DOHH2 (cell line): ENCODE results near the gene INPP4A.

ENCODE experiments used
- H3F3A ChIP-seq: fragments of 200-600 bp; sonication (generic), shearing (Covaris generic); 2 replicates; pipeline ENCODE4 v1.6.0; 2016; ENCODE audit warnings: antibody characterized with exemption, mild to moderate bottlenecking; ENCODE audit not compliant: control insufficient read depth, insufficient read depth
- H3K27ac ChIP-seq: fragments of 200-600 bp; sonication (generic); 2 replicates; pipeline ENCODE4 v1.5.1; 2014; ENCODE audit warnings: low read depth, mild to moderate bottlenecking, low read length, moderate library complexity
- H3K27me3 ChIP-seq: fragments of 200-600 bp; sonication (generic); 2 replicates; pipeline ENCODE4 v1.6.1; 2014; ENCODE audit warnings: mild to moderate bottlenecking, low read length, mixed read lengths; ENCODE audit not compliant: control insufficient read depth
- H3K36me3 ChIP-seq: fragments of 200-600 bp; sonication (generic); 2 replicates; pipeline ENCODE4 v1.6.1; 2014; ENCODE audit warnings: mild to moderate bottlenecking, low read length, moderate library complexity, mixed read lengths; ENCODE audit not compliant: control insufficient read depth
- H3K4me1 ChIP-seq: fragments of 200-600 bp; sonication (generic); 2 replicates; pipeline ENCODE4 v1.6.1; 2014; ENCODE audit warnings: mild to moderate bottlenecking, low read length, mixed read lengths; ENCODE audit not compliant: control insufficient read depth
- H3K4me2 ChIP-seq: fragments of 200-600 bp; sonication (generic); 2 replicates; pipeline ENCODE4 v1.6.0; 2014; ENCODE audit warnings: mild to moderate bottlenecking, low read length, moderate library complexity
- H3K4me3 ChIP-seq: fragments of 200-600 bp; sonication (generic); 2 replicates; pipeline ENCODE4 v1.5.1; 2014; ENCODE audit warnings: mild to moderate bottlenecking, low read length, mixed read lengths
- H3K79me2 ChIP-seq: fragments of 200-600 bp; sonication (generic); 2 replicates; pipeline ENCODE4 v1.6.1; 2014; ENCODE audit warnings: mild to moderate bottlenecking, low read length, mixed read lengths; ENCODE audit not compliant: control insufficient read depth
- H3K9me2 ChIP-seq: fragments of 200-600 bp; sonication (generic); replicated peaks from 2 replicates; pipeline ENCODE4 v1.6.1; 2014; ENCODE audit warnings: mild to moderate bottlenecking, low read length, mixed read lengths; ENCODE audit not compliant: control insufficient read depth
- H3K9me3 ChIP-seq: fragments of 200-600 bp; sonication (generic); 2 replicates; pipeline ENCODE4 v1.6.1; 2014; ENCODE audit warnings: antibody characterized with exemption, low read length, mixed read lengths; ENCODE audit not compliant: control insufficient read depth, insufficient read depth
- H4K20me1 ChIP-seq: fragments of 200-600 bp; sonication (generic); 2 replicates; pipeline ENCODE4 v1.6.0; 2014; ENCODE audit warnings: low read depth, mild to moderate bottlenecking, antibody characterized with exemption, low read length, moderate library complexity; ENCODE audit not compliant: control insufficient read depth, insufficient read depth
- CTCF ChIP-seq: fragments of 200-600 bp; sonication (generic); IDR thresholded peaks from one replicate; pipeline ENCODE4 v1.5.1; 2014; ENCODE audit warnings: antibody characterized with exemption, mild to moderate bottlenecking, low read depth, low read length; ENCODE audit not compliant: poor library complexity, severe bottlenecking
- EZH2phosphoT487 ChIP-seq: fragments of 200-600 bp; sonication (generic); IDR thresholded peaks from 2 replicates; pipeline ENCODE4 v1.6.1; 2017; ENCODE audit warnings: borderline replicate concordance, mild to moderate bottlenecking, antibody characterized with exemption, low read length, moderate library complexity, mixed read lengths

INPP4A gene

DNA sequence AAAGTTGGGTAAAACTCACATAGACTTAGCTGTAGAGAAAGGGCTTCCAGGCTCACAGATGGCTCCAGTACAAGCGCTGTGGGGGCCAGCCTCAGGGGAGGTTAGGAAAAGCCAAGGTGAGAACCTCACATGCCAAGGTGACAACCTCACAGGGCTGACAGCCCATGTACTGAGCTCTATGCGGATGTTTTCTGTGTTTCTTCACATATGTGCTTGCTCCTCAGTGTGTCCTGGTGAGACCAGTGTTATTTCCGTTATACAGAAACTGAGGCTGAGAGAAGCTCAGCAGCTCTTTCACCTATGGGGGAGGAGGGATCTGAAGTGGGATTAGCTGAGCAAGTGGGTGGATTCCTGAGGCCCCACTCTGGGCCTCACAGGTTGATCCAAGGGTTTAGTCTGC lies 67.3 kb downstream of the INPP4A start:
- Histone ChIP-seq H3K79me2 (no peaks in the 10 kb centered on the region; the same call in 1 of the 2 replicates), H3K4me1 (no peaks in the 10 kb centered on the region)

GRCh38 chr2:98512699-98513098 lies 68.0 kb downstream of the INPP4A start:
- Histone ChIP-seq H3K36me3 (no peaks in the 10 kb centered on the region), H3K4me1 (no peaks in the 10 kb centered on the region), H3K9me3 (no peaks in the 10 kb centered on the region), H3K4me3 (no peak overlapping the region), H3K9me2 (no peaks in the 10 kb centered on the region), H3K27me3 (no peaks in the 10 kb centered on the region), H4K20me1 (no peaks in the 10 kb centered on the region), H3F3A (no peaks in the 10 kb centered on the region), H3K79me2 (no peaks in the 10 kb centered on the region), H3K4me2 (no peak overlapping the region), H3K27ac (no peak overlapping the region)
- TF ChIP-seq EZH2phosphoT487, result no peak
- no peak for TF ChIP-seq CTCF

More for the DNA sequence above, 67.3 kb downstream of the INPP4A start:
- Histone ChIP-seq H3F3A (no peaks in the 10 kb centered on the region), H4K20me1 (no peaks in the 10 kb centered on the region), H3K27me3 (no peaks in the 10 kb centered on the region), H3K9me2 (no peaks in the 10 kb centered on the region), H3K36me3 (no peaks in the 10 kb centered on the region), H3K4me3 (no peak overlapping the region), H3K9me3 (no peaks in the 10 kb centered on the region), H3K27ac (no peak overlapping the region), H3K4me2 (no peak overlapping the region)
- TF ChIP-seq EZH2phosphoT487, result no peak
- TF ChIP-seq CTCF, result no peak

DNA sequence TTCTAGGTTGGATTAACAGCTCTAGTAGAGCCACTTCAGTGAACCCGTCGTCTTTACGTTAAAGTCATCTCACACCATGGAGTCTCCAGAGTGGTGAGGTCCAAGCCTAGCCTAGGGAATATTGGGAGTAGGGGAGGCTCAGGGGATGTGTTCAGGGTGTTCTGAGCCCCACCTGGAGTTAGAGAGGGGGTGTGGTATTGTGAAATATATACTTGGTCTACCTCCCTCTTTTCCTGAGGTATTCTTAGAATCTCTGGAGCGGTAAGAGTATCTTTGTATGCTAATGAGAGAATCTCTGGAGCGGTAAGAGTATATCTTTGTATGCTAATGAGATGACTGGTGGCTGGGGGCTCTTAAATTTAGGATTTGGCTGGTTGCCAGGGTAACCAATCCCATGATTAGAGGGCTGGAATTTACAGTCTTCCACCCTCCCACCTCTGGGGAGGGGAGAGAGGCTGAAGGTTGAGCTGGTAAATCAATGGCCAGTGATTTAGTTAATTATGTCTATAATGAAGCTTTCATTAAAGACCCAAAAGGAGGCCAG lies 69.5 kb downstream of the INPP4A start:
- no peaks in the 10 kb centered on the region for H3K4me1 ChIP-seq
- no peaks in the 10 kb centered on the region for H4K20me1 ChIP-seq
- no peak for TF ChIP-seq CTCF
- TF ChIP-seq EZH2phosphoT487, result no peak
- H3K36me3 ChIP-seq, result no peaks in the 10 kb centered on the region
- no peak overlapping the region for H3K27ac ChIP-seq
- H3K79me2 ChIP-seq, result no peaks in the 10 kb centered on the region
- no peaks in the 10 kb centered on the region for H3F3A ChIP-seq
- no peak overlapping the region for H3K4me2 ChIP-seq
- no peaks in the 10 kb centered on the region for H3K9me2 ChIP-seq
- no peak overlapping the region for H3K4me3 ChIP-seq
- no peaks in the 10 kb centered on the region for H3K9me3 ChIP-seq
- no peaks in the 10 kb centered on the region for H3K27me3 ChIP-seq
